ENCODE results near the gene REG1A. TPM values are rescaled to one million over a fixed set of nuclear protein-coding genes. Genes with fewer than 3 reads are reported as not detected.

The REG1A gene
- polyA plus RNA-seq, 1 donor (not counting 4 experiments of a cell fraction or from before 2014, with no cell fraction given): not detected

- Histone ChIP-seq H3K36me3 (ENCODE audit: control insufficient read depth in 2 of 2, extremely low read depth in 1 of 2, insufficient read depth in 2 of 2, low read length in 2 of 2) (no peaks in the 10 kb centered on the region), H3K4me3 (ENCODE audit: control insufficient read depth in 2 of 3, extremely low read depth in 1 of 3, insufficient read depth in 2 of 3, low read depth in 1 of 3, low read length in 3 of 3) (no peak overlapping the region), H2AFZ (ENCODE audit: control insufficient read depth, low read length) (no peak overlapping the region), H4K20me1 (ENCODE audit: control insufficient read depth, extremely low read depth, insufficient read depth, low read length) (no peaks in the 10 kb centered on the region), H3K9ac (ENCODE audit: control insufficient read depth, extremely low read depth, insufficient read depth, low read length) (no peak overlapping the region), H3K27ac (ENCODE audit: control insufficient read depth, insufficient read depth, low read length) (no peak overlapping the region), H3K9me1 (ENCODE audit: control insufficient read depth, extremely low read depth, insufficient read depth, low read length) (no peaks in the 10 kb centered on the region), H3K9me3 (ENCODE audit: control insufficient read depth, low read depth, low read length) (no peaks in the 10 kb centered on the region), H3K27me3 (ENCODE audit: control insufficient read depth, extremely low read depth, insufficient read depth, low read length) (no peaks in the 10 kb centered on the region), H3K79me2 (ENCODE audit: control insufficient read depth, insufficient read depth, low read length) (no peaks in the 10 kb centered on the region), H3K4me1 (ENCODE audit: control insufficient read depth, extremely low read depth, insufficient read depth, low read length) (no peaks in the 10 kb centered on the region), H3K4me2 (ENCODE audit: control insufficient read depth, extremely low read depth, insufficient read depth, low read depth, low read length) (no peak overlapping the region)
- dilution Hi-C loops (cut with MboI; ENCODE audit: extremely low pct_ligation_motif_present, low sequenced_read_pairs): no loop called here
- no peak for DNase-seq (ENCODE audit: low read depth, low spot score)
- TF ChIP-seq CTCF (optimal IDR thresholded peaks at IDR 0.05 in 1 of 3, IDR thresholded peaks at IDR 0.05 in 1 of 3, conservative IDR thresholded peaks at IDR 0.05 in 1 of 3; ENCODE audit: extremely low read depth in 1 of 3, insufficient read depth in 2 of 3, low read length in 3 of 3): no peak
- TF ChIP-seq EZH2 (IDR thresholded peaks at IDR 0.05; ENCODE audit: low read length): no peak
- no peak for FAIRE-seq
Observed at GRCh38 chr2:79128406-79128805, 8.1 kb downstream of the REG1A start.

GRCh38 chr2:79129260-79129659 is 9.0 kb downstream of the REG1A start:
- dilution Hi-C loops (cut with MboI; ENCODE audit: extremely low pct_ligation_motif_present, low sequenced_read_pairs): no loop called here
- no peaks in the 10 kb centered on the region for H3K27me3 ChIP-seq (ENCODE audit: control insufficient read depth, extremely low read depth, insufficient read depth, low read length)
- FAIRE-seq: no peak

More at GRCh38 chr2:79129260-79129659, 9.0 kb downstream of the REG1A start:
- no peaks in the 10 kb centered on the region for H3K4me1 ChIP-seq (ENCODE audit: control insufficient read depth, extremely low read depth, insufficient read depth, low read length)
- no peak overlapping the region for H2AFZ ChIP-seq (ENCODE audit: control insufficient read depth, low read length)
- H3K27ac ChIP-seq (ENCODE audit: control insufficient read depth, insufficient read depth, low read length): no peak overlapping the region
- no peaks in the 10 kb centered on the region for H3K79me2 ChIP-seq (ENCODE audit: control insufficient read depth, insufficient read depth, low read length)
- H3K4me3 ChIP-seq (ENCODE audit: control insufficient read depth in 2 of 3, extremely low read depth in 1 of 3, insufficient read depth in 2 of 3, low read depth in 1 of 3, low read length in 3 of 3): no peak overlapping the region
- no peak for DNase-seq (ENCODE audit: low read depth, low spot score)
- H3K9me3 ChIP-seq (ENCODE audit: control insufficient read depth, low read depth, low read length): peaks cover 2% of the 10 kb centered on the region
- no peaks in the 10 kb centered on the region for H3K36me3 ChIP-seq (ENCODE audit: control insufficient read depth in 2 of 2, extremely low read depth in 1 of 2, insufficient read depth in 2 of 2, low read length in 2 of 2)
- no peaks in the 10 kb centered on the region for H4K20me1 ChIP-seq (ENCODE audit: control insufficient read depth, extremely low read depth, insufficient read depth, low read length)
- no peak overlapping the region for H3K4me2 ChIP-seq (ENCODE audit: control insufficient read depth, extremely low read depth, insufficient read depth, low read depth, low read length)
- no peaks in the 10 kb centered on the region for H3K9me1 ChIP-seq (ENCODE audit: control insufficient read depth, extremely low read depth, insufficient read depth, low read length)
- TF ChIP-seq CTCF (optimal IDR thresholded peaks at IDR 0.05 in 1 of 3, IDR thresholded peaks at IDR 0.05 in 1 of 3, conservative IDR thresholded peaks at IDR 0.05 in 1 of 3; ENCODE audit: extremely low read depth in 1 of 3, insufficient read depth in 2 of 3, low read length in 3 of 3): no peak
- TF ChIP-seq EZH2 (IDR thresholded peaks at IDR 0.05; ENCODE audit: low read length): no peak
- H3K9ac ChIP-seq (ENCODE audit: control insufficient read depth, extremely low read depth, insufficient read depth, low read length): no peak overlapping the region
